Testis (tissue), 3 donors: ENCODE measurements around the gene IGFBP2. TPM values are rescaled to one million over a fixed set of nuclear protein-coding genes. Genes with fewer than 3 reads are reported as not detected.

Experiments
- DNase-seq: peaks from one replicate; pipeline ENCODE4 v3.0.0-alpha.2; 2019
- H3K27ac ChIP-seq, 2 donors: fragments of 200-600 bp; sonication (generic); one replicate each; pipeline ENCODE4 v1.5.1; 2019
- H3K27me3 ChIP-seq: fragments of 200-600 bp; sonication (generic); one replicate; pipeline ENCODE4 v1.5.1; 2019
- H3K36me3 ChIP-seq: fragments of 200-600 bp; sonication (generic); one replicate; pipeline ENCODE4 v1.5.1; 2017; ENCODE audit warnings: low read depth; ENCODE audit errors: missing control alignments
- H3K4me1 ChIP-seq: fragments of 200-600 bp; sonication (generic); one replicate; pipeline ENCODE4 v1.5.1; 2019
- H3K4me3 ChIP-seq, 2 donors: fragments of 200-600 bp; sonication (generic); one replicate each; pipeline ENCODE4 v1.5.1; 2017 to 2019
- H3K9me3 ChIP-seq: fragments of 200-600 bp; sonication (generic); one replicate; pipeline ENCODE4 v1.5.1; 2017
- CTCF ChIP-seq, 3 experiments: fragments of 450-650 bp in 2 of 3; fragments of 200-600 bp in 1 of 3; sonication (generic) in 1 of 3; IDR thresholded peaks; one replicate each; pipeline ENCODE4 v1.5.1; 2016 to 2019; ENCODE audit warnings: antibody characterized with exemption in 3 of 3, mild to moderate bottlenecking in 2 of 3, moderate library complexity in 1 of 3
- POLR2A ChIP-seq: fragments of 450-650 bp; IDR thresholded peaks from one replicate; pipeline ENCODE4 v1.6.1; 2017; ENCODE audit warnings: antibody characterized with exemption, mild to moderate bottlenecking, moderate library complexity
- WGBS, 2 donors: methylation state at CpG; one replicate each; pipeline ENCODE4 v1.1.5; 2018; 5-methylcytosine and 5-hydroxymethylcytosine counted together
- intact Hi-C: fragments of 100-400 bp; cut with DNase I; formaldehyde crosslinking; loops from one replicate; pipeline ENCODE4 v1.15.1; 2023; ENCODE audit warnings: low total_unique reads
- polyA plus RNA-seq: library from polyadenylated mRNA; stranded (reverse); fragments of 350-450 nt; fragmentation: Illumina TruSeq; extraction: RNeasy Lipid Tissue Mini Kit (QIAGEN cat#74804); gene quantifications from one replicate; pipeline ENCODE4 v1.2.3, GENCODE V29; 2014; ENCODE audit warnings: low read depth, low replicate concordance; ENCODE audit not compliant: insufficient read depth
- total RNA-seq, 2 donors: library from RNA; depleted of rRNA; stranded (reverse); fragments of >200 nt; gene quantifications; one replicate each; pipeline ENCODE4 v1.2.3, GENCODE V29; 2016

IGFBP2 gene
- total and polyA plus RNA-seq, 3 donors from 2014 or later: 100 to 180 (median 118) TPM

GRCh38 chr2:216603884-216604245, 29.4 kb upstream of the IGFBP2 start:
- H3K27me3 ChIP-seq: no peaks in the 10 kb centered on the region
- peaks cover 6% of the 10 kb centered on the region for H3K4me1 ChIP-seq
- WGBS, 2 donors: 94% methylated on average over 3 of the region's 3 CpGs
- intact Hi-C loops: no loop called here
- H3K27ac ChIP-seq: no peak overlapping the region
- H3K4me3 ChIP-seq: no peak overlapping the region
- DNase-seq: no peak
- no peaks in the 10 kb centered on the region for H3K9me3 ChIP-seq
- no peaks in the 10 kb centered on the region for H3K36me3 ChIP-seq
- TF ChIP-seq POLR2A (no peak), CTCF (IDR thresholded peaks at IDR 0.05) (no peak)

- intact Hi-C loops: no loop called here
- H3K4me3 ChIP-seq: no peak overlapping the region
- DNase-seq: no peak
- no peaks in the 10 kb centered on the region for H3K36me3 ChIP-seq
- no peaks in the 10 kb centered on the region for H3K9me3 ChIP-seq
- peaks cover 6% of the 10 kb centered on the region for H3K4me1 ChIP-seq
- TF ChIP-seq POLR2A: no peak
- no peak for TF ChIP-seq CTCF (IDR thresholded peaks at IDR 0.05)
- H3K27me3 ChIP-seq: no peaks in the 10 kb centered on the region
- H3K27ac ChIP-seq: no peak overlapping the region
Observed at GRCh38 chr2:216604458-216604857, 28.8 kb upstream of the IGFBP2 start.

GRCh38 chr2:216606551-216607276, 26.5 kb upstream of the IGFBP2 start:
- Histone ChIP-seq H3K36me3 (no peaks in the 10 kb centered on the region), H3K27ac (no peak overlapping the region), H3K4me1 (peaks cover 6% of the 10 kb centered on the region), H3K4me3 (no peak overlapping the region), H3K27me3 (no peaks in the 10 kb centered on the region), H3K9me3 (no peaks in the 10 kb centered on the region)
- intact Hi-C loops: no loop called here
- TF ChIP-seq POLR2A (no peak), CTCF (IDR thresholded peaks at IDR 0.05) (no peak)
- DNase-seq: peak; percentile 52
- 33 to 40% methylated on average over 20 of the region's 20 CpGs for WGBS, 2 donors

GRCh38 chr2:216607277-216607560, 26.0 kb upstream of the IGFBP2 start:
- no peak for TF ChIP-seq CTCF (IDR thresholded peaks at IDR 0.05)
- no peak for TF ChIP-seq POLR2A
- no peaks in the 10 kb centered on the region for H3K36me3 ChIP-seq
- H3K27me3 ChIP-seq: no peaks in the 10 kb centered on the region
- peaks cover 6% of the 10 kb centered on the region for H3K4me1 ChIP-seq
- intact Hi-C loops: no loop called here
- no peak overlapping the region for H3K27ac ChIP-seq
- no peaks in the 10 kb centered on the region for H3K9me3 ChIP-seq
- no peak overlapping the region for H3K4me3 ChIP-seq
- WGBS, 2 donors: 72 to 75% methylated on average over 10 of the region's 10 CpGs
- DNase-seq: no peak

GRCh38 chr2:216608525-216608924, 24.7 kb upstream of the IGFBP2 start:
- WGBS, 2 donors: 96 to 97% methylated on average over 5 of the region's 5 CpGs
- H3K36me3 ChIP-seq: no peaks in the 10 kb centered on the region
- intact Hi-C loops: no loop called here

More at GRCh38 chr2:216608525-216608924, 24.7 kb upstream of the IGFBP2 start:
- H3K4me1 ChIP-seq: peaks cover 6% of the 10 kb centered on the region
- no peak for DNase-seq
- no peaks in the 10 kb centered on the region for H3K27me3 ChIP-seq
- TF ChIP-seq CTCF (IDR thresholded peaks at IDR 0.05) (no peak), POLR2A (no peak)
- H3K9me3 ChIP-seq: no peaks in the 10 kb centered on the region
- no peak overlapping the region for H3K4me3 ChIP-seq
- H3K27ac ChIP-seq: no peak overlapping the region
